HL-60 (cell line): ENCODE measurements around the gene TENM4.

Source experiments
- GABPA ChIP-seq: IDR thresholded peaks from 2 replicates; pipeline ENCODE4 v1.6.1; 2012; ENCODE audit warnings: low read depth
- POLR2AphosphoS5 ChIP-seq: IDR thresholded peaks from 2 replicates; pipeline ENCODE4 v1.6.1; 2012; ENCODE audit warnings: low read depth
- SPI1 ChIP-seq: IDR thresholded peaks from 2 replicates; pipeline ENCODE4 v1.6.1; 2012; ENCODE audit warnings: low read depth, mild to moderate bottlenecking, borderline replicate concordance
- TF ChIP-seq, protein P1 (sequence below): IDR thresholded peaks from one replicate; pipeline ENCODE4 v1.5.1; 2011; ENCODE audit warnings: low read length, control low read depth, inconsistent platforms; ENCODE audit not compliant: insufficient read depth
- TF ChIP-seq, protein P2 (sequence below): IDR thresholded peaks from 2 replicates; pipeline ENCODE4 v1.6.1; 2012; ENCODE audit warnings: low read depth; ENCODE audit not compliant: insufficient replicate concordance

DNA sequence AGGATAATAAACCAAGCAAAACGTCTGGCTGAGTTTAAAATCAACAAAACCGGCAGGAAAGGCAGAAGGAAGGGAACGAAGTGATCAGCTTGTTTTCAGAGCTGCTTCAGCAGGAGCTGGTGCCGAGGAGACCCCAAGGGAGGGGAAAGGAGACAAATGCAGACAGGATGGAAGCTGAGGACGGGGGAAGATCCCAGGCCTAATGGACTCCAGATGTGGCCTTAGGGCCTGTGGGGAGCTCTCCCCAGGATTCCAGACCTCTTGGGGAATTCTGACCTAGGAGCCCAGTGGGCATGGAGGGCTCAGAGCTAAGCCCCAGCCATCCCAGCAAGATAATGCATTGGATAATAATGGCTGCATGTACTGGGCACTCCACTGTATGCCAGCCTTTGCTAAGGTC is 654.7 kb downstream of the TENM4 start:
- TF ChIP-seq, protein P1, sequence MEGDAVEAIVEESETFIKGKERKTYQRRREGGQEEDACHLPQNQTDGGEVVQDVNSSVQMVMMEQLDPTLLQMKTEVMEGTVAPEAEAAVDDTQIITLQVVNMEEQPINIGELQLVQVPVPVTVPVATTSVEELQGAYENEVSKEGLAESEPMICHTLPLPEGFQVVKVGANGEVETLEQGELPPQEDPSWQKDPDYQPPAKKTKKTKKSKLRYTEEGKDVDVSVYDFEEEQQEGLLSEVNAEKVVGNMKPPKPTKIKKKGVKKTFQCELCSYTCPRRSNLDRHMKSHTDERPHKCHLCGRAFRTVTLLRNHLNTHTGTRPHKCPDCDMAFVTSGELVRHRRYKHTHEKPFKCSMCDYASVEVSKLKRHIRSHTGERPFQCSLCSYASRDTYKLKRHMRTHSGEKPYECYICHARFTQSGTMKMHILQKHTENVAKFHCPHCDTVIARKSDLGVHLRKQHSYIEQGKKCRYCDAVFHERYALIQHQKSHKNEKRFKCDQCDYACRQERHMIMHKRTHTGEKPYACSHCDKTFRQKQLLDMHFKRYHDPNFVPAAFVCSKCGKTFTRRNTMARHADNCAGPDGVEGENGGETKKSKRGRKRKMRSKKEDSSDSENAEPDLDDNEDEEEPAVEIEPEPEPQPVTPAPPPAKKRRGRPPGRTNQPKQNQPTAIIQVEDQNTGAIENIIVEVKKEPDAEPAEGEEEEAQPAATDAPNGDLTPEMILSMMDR, result no peak
- TF ChIP-seq, protein P2, sequence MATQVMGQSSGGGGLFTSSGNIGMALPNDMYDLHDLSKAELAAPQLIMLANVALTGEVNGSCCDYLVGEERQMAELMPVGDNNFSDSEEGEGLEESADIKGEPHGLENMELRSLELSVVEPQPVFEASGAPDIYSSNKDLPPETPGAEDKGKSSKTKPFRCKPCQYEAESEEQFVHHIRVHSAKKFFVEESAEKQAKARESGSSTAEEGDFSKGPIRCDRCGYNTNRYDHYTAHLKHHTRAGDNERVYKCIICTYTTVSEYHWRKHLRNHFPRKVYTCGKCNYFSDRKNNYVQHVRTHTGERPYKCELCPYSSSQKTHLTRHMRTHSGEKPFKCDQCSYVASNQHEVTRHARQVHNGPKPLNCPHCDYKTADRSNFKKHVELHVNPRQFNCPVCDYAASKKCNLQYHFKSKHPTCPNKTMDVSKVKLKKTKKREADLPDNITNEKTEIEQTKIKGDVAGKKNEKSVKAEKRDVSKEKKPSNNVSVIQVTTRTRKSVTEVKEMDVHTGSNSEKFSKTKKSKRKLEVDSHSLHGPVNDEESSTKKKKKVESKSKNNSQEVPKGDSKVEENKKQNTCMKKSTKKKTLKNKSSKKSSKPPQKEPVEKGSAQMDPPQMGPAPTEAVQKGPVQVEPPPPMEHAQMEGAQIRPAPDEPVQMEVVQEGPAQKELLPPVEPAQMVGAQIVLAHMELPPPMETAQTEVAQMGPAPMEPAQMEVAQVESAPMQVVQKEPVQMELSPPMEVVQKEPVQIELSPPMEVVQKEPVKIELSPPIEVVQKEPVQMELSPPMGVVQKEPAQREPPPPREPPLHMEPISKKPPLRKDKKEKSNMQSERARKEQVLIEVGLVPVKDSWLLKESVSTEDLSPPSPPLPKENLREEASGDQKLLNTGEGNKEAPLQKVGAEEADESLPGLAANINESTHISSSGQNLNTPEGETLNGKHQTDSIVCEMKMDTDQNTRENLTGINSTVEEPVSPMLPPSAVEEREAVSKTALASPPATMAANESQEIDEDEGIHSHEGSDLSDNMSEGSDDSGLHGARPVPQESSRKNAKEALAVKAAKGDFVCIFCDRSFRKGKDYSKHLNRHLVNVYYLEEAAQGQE, result no peak
- TF ChIP-seq POLR2AphosphoS5, result no peak
- TF ChIP-seq SPI1, result no peak
- no peak for TF ChIP-seq GABPA
